PFSK-1 (cell line): ENCODE measurements around the gene RHBDF1.

Source experiments
- FOXP2 ChIP-seq: optimal IDR thresholded peaks from 2 replicates; pipeline ENCODE3; 2011; ENCODE audit warnings: borderline replicate concordance, control low read depth, inconsistent platforms; ENCODE audit not compliant: insufficient read depth; ENCODE audit errors: extremely low read length, extremely low read depth
- POLR2AphosphoS5 ChIP-seq: IDR thresholded peaks from 2 replicates; pipeline ENCODE4 v1.6.1; 2012; ENCODE audit warnings: low read depth, mild to moderate bottlenecking, control low read depth, low read length, moderate library complexity
- SIN3A ChIP-seq: IDR thresholded peaks from 2 replicates; pipeline ENCODE4 v1.6.1; 2012; ENCODE audit warnings: mild to moderate bottlenecking, low read length, moderate library complexity, borderline replicate concordance; ENCODE audit not compliant: insufficient read depth
- TAF1 ChIP-seq: IDR thresholded peaks from 2 replicates; pipeline ENCODE4 v1.6.1; 2012; ENCODE audit warnings: low read length, control low read depth, borderline replicate concordance; ENCODE audit not compliant: insufficient read depth
- TF ChIP-seq, protein P1 (sequence below), 2 experiments: IDR thresholded peaks; 2 replicates each; pipeline versions ENCODE4 v1.6.1 to v1.8.0; 2011 to 2012; ENCODE audit warnings: low read depth in 2 of 2, low read length in 2 of 2, control low read depth in 1 of 2, inconsistent platforms in 1 of 2, mild to moderate bottlenecking in 1 of 2, moderate library complexity in 1 of 2; ENCODE audit not compliant: insufficient read depth in 1 of 2

The RHBDF1 gene

DNA sequence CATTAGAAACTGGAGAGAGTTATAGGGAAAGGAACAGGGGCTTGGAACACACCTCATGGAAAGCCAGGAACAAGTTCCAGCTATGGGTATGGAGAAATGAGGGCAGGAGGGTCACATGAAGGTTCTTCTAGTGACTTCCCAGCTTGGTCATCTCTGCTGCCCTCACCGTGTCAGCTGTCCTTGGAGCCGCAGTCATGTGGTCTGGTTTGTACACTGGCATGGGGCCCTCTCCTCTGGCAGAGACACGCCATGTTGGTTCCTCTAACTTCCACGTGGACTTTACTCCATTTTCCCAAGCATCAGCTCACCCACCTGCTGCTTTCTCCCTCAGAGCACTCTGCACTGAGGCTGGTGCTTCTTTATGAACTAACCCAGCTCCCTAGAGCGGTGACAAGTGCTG lies 31.9 kb upstream of the RHBDF1 start:
- TF ChIP-seq SIN3A = no peak
- TF ChIP-seq, protein P1, sequence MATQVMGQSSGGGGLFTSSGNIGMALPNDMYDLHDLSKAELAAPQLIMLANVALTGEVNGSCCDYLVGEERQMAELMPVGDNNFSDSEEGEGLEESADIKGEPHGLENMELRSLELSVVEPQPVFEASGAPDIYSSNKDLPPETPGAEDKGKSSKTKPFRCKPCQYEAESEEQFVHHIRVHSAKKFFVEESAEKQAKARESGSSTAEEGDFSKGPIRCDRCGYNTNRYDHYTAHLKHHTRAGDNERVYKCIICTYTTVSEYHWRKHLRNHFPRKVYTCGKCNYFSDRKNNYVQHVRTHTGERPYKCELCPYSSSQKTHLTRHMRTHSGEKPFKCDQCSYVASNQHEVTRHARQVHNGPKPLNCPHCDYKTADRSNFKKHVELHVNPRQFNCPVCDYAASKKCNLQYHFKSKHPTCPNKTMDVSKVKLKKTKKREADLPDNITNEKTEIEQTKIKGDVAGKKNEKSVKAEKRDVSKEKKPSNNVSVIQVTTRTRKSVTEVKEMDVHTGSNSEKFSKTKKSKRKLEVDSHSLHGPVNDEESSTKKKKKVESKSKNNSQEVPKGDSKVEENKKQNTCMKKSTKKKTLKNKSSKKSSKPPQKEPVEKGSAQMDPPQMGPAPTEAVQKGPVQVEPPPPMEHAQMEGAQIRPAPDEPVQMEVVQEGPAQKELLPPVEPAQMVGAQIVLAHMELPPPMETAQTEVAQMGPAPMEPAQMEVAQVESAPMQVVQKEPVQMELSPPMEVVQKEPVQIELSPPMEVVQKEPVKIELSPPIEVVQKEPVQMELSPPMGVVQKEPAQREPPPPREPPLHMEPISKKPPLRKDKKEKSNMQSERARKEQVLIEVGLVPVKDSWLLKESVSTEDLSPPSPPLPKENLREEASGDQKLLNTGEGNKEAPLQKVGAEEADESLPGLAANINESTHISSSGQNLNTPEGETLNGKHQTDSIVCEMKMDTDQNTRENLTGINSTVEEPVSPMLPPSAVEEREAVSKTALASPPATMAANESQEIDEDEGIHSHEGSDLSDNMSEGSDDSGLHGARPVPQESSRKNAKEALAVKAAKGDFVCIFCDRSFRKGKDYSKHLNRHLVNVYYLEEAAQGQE (IDR thresholded peaks at IDR 0.05; ENCODE audit: insufficient read depth in 1 of 2, low read depth in 2 of 2, low read length in 2 of 2) = no peak
- no peak for TF ChIP-seq POLR2AphosphoS5
- no peak for TF ChIP-seq FOXP2
- TF ChIP-seq TAF1 = no peak

DNA sequence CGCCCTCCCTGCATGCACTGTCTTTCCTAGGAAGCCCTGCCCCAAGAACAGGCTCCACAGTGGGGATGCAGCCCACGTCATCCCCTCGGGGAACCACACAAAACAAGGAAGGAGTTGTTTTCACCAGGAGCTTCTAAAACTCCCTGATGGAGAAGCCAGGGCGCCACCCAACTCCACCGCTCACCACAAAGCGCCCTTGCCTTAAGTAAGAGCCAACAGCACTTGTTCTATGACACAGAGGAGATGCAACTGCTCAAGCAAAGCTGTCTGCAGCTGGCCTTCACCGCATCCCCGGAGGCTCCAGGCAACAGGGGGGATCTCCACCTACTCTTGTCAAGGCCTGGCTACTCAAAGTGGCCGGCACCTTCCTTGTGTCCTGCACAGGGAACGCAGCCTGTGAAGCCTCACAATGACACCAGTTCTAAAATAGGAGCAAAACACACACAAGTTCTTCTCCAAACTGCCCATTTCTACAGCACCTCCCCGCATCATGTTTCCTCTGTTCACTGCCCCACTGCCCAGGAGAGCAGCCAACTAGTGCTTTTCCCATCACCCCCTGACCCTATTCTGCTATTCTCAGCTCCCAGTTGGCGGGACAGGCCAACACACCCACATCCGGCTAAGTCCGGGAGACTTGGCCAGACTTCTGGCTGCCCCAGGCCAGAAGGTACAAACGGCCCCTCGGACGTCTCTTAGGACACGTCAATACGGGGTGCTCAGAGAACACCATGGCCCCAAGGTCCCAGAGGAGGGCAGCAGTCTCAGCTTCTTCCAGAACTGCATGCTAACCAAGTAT lies 29.8 kb upstream of the RHBDF1 start:
- no peak for TF ChIP-seq FOXP2
- TF ChIP-seq, protein P1 (IDR thresholded peaks at IDR 0.05; ENCODE audit: insufficient read depth in 1 of 2, low read depth in 2 of 2, low read length in 2 of 2) = no peak
- no peak for TF ChIP-seq SIN3A
- TF ChIP-seq TAF1 = no peak
- TF ChIP-seq POLR2AphosphoS5 = no peak

DNA sequence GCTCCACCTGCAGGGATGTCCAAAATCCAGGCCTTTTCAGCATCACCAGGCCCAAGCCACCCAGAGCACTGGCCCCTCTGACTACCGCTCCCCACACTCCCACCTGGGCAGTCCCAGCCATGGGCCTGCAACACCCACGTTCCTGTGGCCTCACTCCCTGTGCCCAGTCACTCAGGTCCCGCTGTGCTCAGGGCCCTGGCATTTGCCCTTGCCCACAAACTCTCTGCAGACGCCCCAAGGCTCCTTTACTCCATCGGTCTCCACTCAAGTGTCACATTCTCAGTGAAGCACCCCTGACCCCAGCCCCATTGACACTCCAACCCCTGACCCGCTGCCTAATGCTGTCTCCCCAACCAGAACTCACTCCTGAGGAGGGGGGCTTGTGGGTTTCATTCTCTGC lies 29.2 kb upstream of the RHBDF1 start:
- no peak for TF ChIP-seq POLR2AphosphoS5
- TF ChIP-seq, protein P1 (IDR thresholded peaks at IDR 0.05; ENCODE audit: insufficient read depth in 1 of 2, low read depth in 2 of 2, low read length in 2 of 2) = no peak
- no peak for TF ChIP-seq TAF1
- no peak for TF ChIP-seq FOXP2
- TF ChIP-seq SIN3A = no peak

DNA sequence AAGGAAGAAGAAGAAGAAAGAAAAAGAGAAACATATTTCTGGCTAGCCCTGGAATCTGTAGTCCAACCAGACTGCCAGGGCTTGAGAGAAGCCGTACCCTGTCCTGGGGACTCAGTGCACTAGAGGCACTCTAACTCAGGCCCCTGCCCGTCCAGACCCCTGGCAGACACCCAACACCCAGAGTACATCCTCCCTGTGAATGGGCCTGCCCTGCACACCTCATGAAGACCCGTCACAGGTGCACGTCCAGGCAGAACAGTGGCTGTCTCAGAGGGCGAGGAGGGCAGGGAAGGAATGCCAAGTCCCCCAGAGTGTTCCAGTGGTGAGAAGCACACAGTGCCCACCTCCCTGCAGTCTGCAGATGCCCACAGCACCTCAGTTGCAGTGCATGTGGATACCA lies 28.6 kb upstream of the RHBDF1 start:
- TF ChIP-seq TAF1 (no peak), SIN3A (no peak), POLR2AphosphoS5 (no peak), FOXP2 (no peak)
- TF ChIP-seq, protein P1 (IDR thresholded peaks at IDR 0.05; ENCODE audit: insufficient read depth in 1 of 2, low read depth in 2 of 2, low read length in 2 of 2) = no peak

DNA sequence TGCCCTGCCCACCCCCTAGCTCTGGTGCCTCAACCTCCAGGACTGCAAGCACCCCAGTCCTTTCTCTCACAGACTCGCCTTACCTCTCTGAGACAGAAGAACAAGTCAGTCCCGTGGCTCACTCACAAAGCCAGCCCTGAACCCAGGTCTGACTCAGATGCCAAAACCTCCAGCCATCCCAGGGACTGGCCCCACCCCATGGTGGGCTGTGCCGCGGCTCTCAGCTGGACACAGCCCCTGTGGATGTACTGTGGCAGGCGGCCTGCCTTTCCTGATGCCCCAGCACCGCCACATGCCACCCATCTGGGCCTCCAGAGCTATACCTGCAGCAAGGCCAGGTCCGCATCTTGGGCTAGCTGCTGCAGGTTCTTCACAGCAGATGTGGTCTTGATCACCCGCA lies 25.4 kb upstream of the RHBDF1 start:
- TF ChIP-seq FOXP2 (no peak), TAF1 (no peak), POLR2AphosphoS5 (no peak), SIN3A (no peak)
- TF ChIP-seq, protein P1 (IDR thresholded peaks at IDR 0.05; ENCODE audit: insufficient read depth in 1 of 2, low read depth in 2 of 2, low read length in 2 of 2) = no peak
